ENCODE measurements around the gene GINS2. TPM values are rescaled to one million over a fixed set of nuclear protein-coding genes. Genes with fewer than 3 reads are reported as not detected.

Gene GINS2
- total RNA-seq, 4 donors from 2014 or later = 0.24 to 1.2 (median 0.55) TPM

GRCh38 chr16:85633888-85634287 lies 54.9 kb downstream of the GINS2 start:
- Histone ChIP-seq H3K27ac (no peak overlapping the region), H3K9me3 (no peaks in the 10 kb centered on the region), H3K4me1 (peaks cover 24 to 45% of the 10 kb centered on the region in 2 donors), H3K27me3 (no peaks in the 10 kb centered on the region), H3K4me3 (replicated peaks in 1 of 3) (no peak overlapping the region), H3K36me3 (peaks cover 0 to 2% of the 10 kb centered on the region in 2 donors)
- WGBS, 2 donors = 97 to 98% methylated on average over 34 to 35 of the region's 35 CpGs
- TF ChIP-seq POLR2A (IDR thresholded peaks at IDR 0.05) = no peak
- TF ChIP-seq CTCF (IDR thresholded peaks at IDR 0.05) = no peak
- no peak for DNase-seq
- intact Hi-C loops (cut with DNase I) = no loop called here

GRCh38 chr16:85633438-85633743 lies 55.4 kb downstream of the GINS2 start:
- peaks cover 23 to 41% of the 10 kb centered on the region in 2 donors for H3K4me1 ChIP-seq
- TF ChIP-seq CTCF (IDR thresholded peaks at IDR 0.05) (no peak), POLR2A (IDR thresholded peaks at IDR 0.05) (no peak)
- no peak for DNase-seq
- H3K36me3 ChIP-seq = peaks cover 0 to 2% of the 10 kb centered on the region in 2 donors
- intact Hi-C loops (cut with DNase I) = no loop called here
- H3K9me3 ChIP-seq = no peaks in the 10 kb centered on the region
- H3K27me3 ChIP-seq = no peaks in the 10 kb centered on the region
- H3K4me3 ChIP-seq (replicated peaks in 1 of 3) = no peak overlapping the region
- no peak overlapping the region for H3K27ac ChIP-seq
- WGBS, 2 donors = 96 to 97% methylated on average over 12 to 15 of the region's 15 CpGs

- no peak for TF ChIP-seq CTCF (IDR thresholded peaks at IDR 0.05)
- no peak for TF ChIP-seq POLR2A (IDR thresholded peaks at IDR 0.05)
- Histone ChIP-seq H3K27ac (no peak overlapping the region), H3K4me3 (replicated peaks in 1 of 3) (no peak overlapping the region), H3K4me1 (peaks cover 18 to 36% of the 10 kb centered on the region in 2 donors), H3K27me3 (no peaks in the 10 kb centered on the region), H3K9me3 (no peaks in the 10 kb centered on the region), H3K36me3 (peaks cover 0 to 2% of the 10 kb centered on the region in 2 donors)
- no peak for DNase-seq
- intact Hi-C loops (cut with DNase I) = no loop called here
- 92 to 96% methylated on average over 14 to 19 of the region's 35 CpGs for WGBS, 2 donors
Measured at GRCh38 chr16:85632709-85633437, 55.9 kb downstream of the GINS2 start.

GRCh38 chr16:85631802-85632393 lies 56.9 kb downstream of the GINS2 start:
- 79 to 80% methylated on average over 16 to 27 of the region's 27 CpGs for WGBS, 2 donors
- no peak for TF ChIP-seq POLR2A (IDR thresholded peaks at IDR 0.05)
- no peak for TF ChIP-seq CTCF (IDR thresholded peaks at IDR 0.05)
- Histone ChIP-seq H3K27me3 (no peaks in the 10 kb centered on the region), H3K27ac (no peak overlapping the region), H3K4me3 (replicated peaks in 1 of 3) (no peak overlapping the region), H3K9me3 (no peaks in the 10 kb centered on the region), H3K4me1 (peaks cover 9 to 34% of the 10 kb centered on the region in 2 donors), H3K36me3 (peaks cover 0 to 2% of the 10 kb centered on the region in 2 donors)
- peak; percentile 50 to 57 for DNase-seq
- intact Hi-C loops (cut with DNase I) = no loop called here

- no peak for TF ChIP-seq CTCF (IDR thresholded peaks at IDR 0.05)
- TF ChIP-seq POLR2A (IDR thresholded peaks at IDR 0.05) = no peak
- 88 to 93% methylated on average over 3 of the region's 11 CpGs for WGBS, 2 donors
- H3K4me1 ChIP-seq = peaks cover 14 to 39% of the 10 kb centered on the region in 2 donors
- H3K36me3 ChIP-seq = peaks cover 0 to 2% of the 10 kb centered on the region in 2 donors
- no peaks in the 10 kb centered on the region for H3K27me3 ChIP-seq
- no peak for DNase-seq
- intact Hi-C loops (cut with DNase I) = no loop called here
- H3K9me3 ChIP-seq = no peaks in the 10 kb centered on the region
- H3K4me3 ChIP-seq (replicated peaks in 1 of 3) = no peak overlapping the region
- no peak overlapping the region for H3K27ac ChIP-seq
Measured at GRCh38 chr16:85631230-85631629, 57.5 kb downstream of the GINS2 start.

Measured in thyroid gland (tissue), 4 donors.